22Rv1 (cell line): ENCODE results near the gene BANP.
"Not testable (repeated sequence)": the region's sequence is repeated elsewhere in the genome, so short reads cannot be mapped to it uniquely, and the experiment has no call there.

Source experiments
- H3K27ac ChIP-seq: fragments of 450-650 bp; 2 replicates; pipeline ENCODE4 v1.5.1; 2017
- CTCF ChIP-seq: fragments of 450-650 bp; IDR thresholded peaks from 2 replicates; pipeline ENCODE4 v1.5.1; 2017; ENCODE audit warnings: mild to moderate bottlenecking
- ZFX ChIP-seq: fragments of 450-650 bp; IDR thresholded peaks from 2 replicates; pipeline ENCODE4 v1.6.1; 2017; ENCODE audit warnings: antibody characterized with exemption, borderline replicate concordance

Gene BANP

GRCh38 chr16:87924811-87925670 is 26.2 kb upstream of the BANP start:
- no peak overlapping the region for H3K27ac ChIP-seq
- peak; percentile 46 for TF ChIP-seq CTCF
- no peak for TF ChIP-seq ZFX

DNA sequence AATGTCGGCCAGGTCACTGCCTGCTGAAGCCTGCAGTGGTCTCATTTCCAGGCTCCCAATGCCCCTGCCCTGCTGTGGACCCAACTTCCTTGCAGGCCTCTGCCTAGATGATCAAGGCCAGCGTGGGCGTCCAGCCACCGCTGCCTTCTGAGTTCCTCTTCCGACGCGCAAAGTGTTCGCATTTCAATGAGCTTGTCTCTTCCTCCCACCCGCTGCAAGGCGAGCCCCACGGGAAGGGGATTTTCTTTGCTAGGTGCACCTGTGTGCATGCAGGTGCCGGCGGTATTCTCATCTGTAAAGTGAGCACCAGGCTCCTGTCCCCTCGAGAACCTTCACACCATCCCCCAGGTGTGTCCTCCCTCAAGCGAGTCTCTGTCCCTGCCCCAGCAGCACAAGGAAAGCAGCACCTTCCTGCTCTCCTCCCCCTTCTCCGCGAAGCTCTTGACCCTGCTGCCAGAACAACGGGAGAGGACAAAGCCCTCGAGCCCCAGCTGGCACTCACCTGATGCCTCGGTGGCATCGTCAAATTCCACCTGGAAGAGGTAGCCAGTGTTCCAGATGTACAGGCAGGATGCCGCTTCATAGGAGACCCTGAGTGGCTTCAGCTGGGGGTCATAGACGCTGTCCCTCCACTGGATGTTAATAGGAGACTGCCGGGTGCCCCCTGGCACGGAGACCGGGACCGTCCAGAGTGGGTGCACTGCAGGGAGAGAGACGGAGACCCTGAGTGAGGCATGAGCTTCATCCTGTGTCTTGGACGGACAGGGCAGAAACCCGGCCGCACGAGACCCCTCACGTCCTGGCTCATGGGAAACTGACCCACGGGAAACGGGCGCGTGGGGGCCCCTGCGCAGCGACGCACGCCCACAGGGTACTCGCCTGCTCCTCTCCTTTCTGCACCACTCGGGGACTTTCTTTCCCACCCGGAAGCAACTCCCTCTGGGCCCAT is 24.7 kb upstream of the BANP start:
- TF ChIP-seq ZFX, result no peak
- TF ChIP-seq CTCF, result no peak
- no peak overlapping the region for H3K27ac ChIP-seq

GRCh38 chr16:87927195-87927562 is 24.1 kb upstream of the BANP start:
- no peak overlapping the region for H3K27ac ChIP-seq
- TF ChIP-seq ZFX, result no peak
- TF ChIP-seq CTCF, result peak; percentile 16; the same call in 1 of the 2 replicates

DNA sequence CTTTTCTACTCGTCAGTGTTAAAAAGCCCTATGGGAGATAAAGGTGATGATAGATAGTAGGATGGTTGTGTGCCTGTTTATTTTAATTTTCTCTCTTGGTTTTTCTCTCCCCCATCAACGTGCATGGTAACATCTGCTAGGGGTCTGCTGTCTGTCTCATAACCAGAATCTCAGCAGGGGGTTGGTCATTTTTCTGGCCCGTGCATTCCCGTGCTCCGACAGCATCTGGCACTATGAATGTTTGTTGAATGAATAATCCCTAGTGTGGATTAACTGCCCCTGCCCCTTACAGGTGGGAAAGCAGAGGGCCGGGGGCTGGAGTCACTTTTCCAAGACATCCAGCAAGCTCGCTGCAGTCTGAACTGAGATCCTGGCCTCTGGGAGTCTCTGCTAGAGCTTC is 21.2 kb upstream of the BANP start:
- TF ChIP-seq ZFX (no peak), CTCF (no peak)
- H3K27ac ChIP-seq, result no peak overlapping the region

- H3K27ac ChIP-seq, result no peak overlapping the region
- TF ChIP-seq ZFX (no peak), CTCF (no peak)
These were observed 20.8 kb upstream of the BANP start for GRCh38 chr16:87930456-87930855.

DNA sequence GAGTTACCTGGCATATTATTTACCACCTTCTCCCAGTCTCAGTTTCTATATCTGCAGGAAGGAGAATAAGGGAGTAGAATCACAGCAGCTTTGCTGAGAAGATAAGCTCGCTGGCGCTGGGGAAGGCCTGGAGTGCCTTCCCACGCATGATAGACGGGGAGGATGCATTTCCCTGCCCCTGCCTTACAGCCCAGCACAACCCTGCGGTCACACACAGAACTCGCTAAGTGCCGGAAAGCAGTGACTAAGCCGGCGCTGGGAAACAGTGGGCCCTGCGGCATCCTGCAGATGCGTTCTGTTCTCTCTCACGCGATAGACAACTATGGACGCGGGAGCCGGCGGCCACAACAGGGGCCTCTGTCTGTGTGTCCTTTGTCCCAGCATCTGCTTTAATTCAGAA is 19.7 kb upstream of the BANP start:
- no peak overlapping the region for H3K27ac ChIP-seq
- TF ChIP-seq CTCF, result no peak
- no peak for TF ChIP-seq ZFX

DNA sequence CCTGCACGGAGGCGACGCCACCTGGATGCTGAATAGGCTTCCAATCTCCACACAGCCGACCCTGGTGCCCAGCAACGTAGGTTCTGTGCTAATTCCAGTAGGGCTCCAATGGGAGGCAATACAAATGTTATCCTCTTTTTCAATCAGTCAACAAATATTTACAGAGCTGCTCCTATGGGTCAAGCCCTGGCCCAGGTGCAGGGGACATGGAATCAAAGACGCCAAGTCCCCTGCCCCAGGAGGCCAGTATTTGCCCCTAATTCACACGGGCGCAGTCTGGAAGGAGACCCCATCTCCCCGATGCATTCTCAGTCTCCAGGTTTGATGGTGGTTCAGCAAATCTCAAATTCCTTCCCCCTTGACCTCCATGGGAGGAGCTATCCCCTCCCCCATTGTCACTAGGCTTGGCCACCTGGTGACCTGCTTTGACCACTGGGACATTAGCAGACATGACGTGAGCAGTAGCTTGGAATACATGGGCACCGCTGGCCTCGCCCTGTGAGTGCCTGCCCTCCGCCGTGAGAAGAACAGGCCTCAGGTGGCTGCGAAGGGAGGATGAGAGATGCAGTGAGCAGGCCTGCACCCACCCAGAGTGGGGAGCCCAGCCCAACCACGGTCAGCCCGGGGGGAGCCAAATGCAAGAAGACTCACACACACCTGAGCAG is 18.6 kb upstream of the BANP start:
- H3K27ac ChIP-seq, result not testable (repeated sequence)
